Prostate gland (tissue), 2 donors: Measurements from ENCODE around the gene PPP2R5E. TPM values are rescaled to one million over a fixed set of nuclear protein-coding genes. Genes with fewer than 3 reads are reported as not detected.

Source experiments
- DNase-seq: peaks from one replicate; pipeline ENCODE4 v3.0.0-alpha.2; 2019; ENCODE audit warnings: low spot score
- H3K27ac ChIP-seq, 2 donors: fragments of 200-600 bp; sonication (generic); 2 replicates each; pipeline ENCODE4 v1.5.1; 2017 to 2019
- H3K27me3 ChIP-seq: fragments of 200-600 bp; sonication (generic); replicated peaks from 2 replicates; pipeline ENCODE4 v1.5.1; 2019; ENCODE audit not compliant: insufficient read depth
- H3K36me3 ChIP-seq, 2 donors: fragments of 200-600 bp; sonication (generic); 1 replicate in 1 of 2; 2 replicates in 1 of 2; pipeline versions ENCODE4 v1.5.1 to v1.8.1; 2017 to 2019
- H3K4me1 ChIP-seq: fragments of 200-600 bp; sonication (generic); replicated peaks from 2 replicates; pipeline ENCODE4 v1.5.1; 2019
- H3K4me3 ChIP-seq, 2 donors: fragments of 200-600 bp; sonication (generic); 2 replicates each; pipeline ENCODE4 v1.5.1; 2017 to 2019
- H3K9me3 ChIP-seq: fragments of 200-600 bp; sonication (generic); 2 replicates; pipeline ENCODE4 v1.5.1; 2017
- CTCF ChIP-seq, 4 experiments: fragments of 200-600 bp in 2 of 4; fragments of 450-650 bp in 2 of 4; sonication (generic) in 2 of 4; IDR thresholded peaks; 1 replicate in 3 of 4; 2 replicates in 1 of 4; pipeline ENCODE4 v1.5.1; 2016 to 2019; ENCODE audit warnings: antibody characterized with exemption in 4 of 4, mild to moderate bottlenecking in 2 of 4, moderate library complexity in 2 of 4
- POLR2A ChIP-seq: fragments of 450-650 bp; IDR thresholded peaks from one replicate; pipeline ENCODE4 v1.6.1; 2016; ENCODE audit warnings: antibody characterized with exemption, mild to moderate bottlenecking
- POLR2AphosphoS5 ChIP-seq: sonication (generic); formaldehyde crosslinking; IDR thresholded peaks from one replicate; pipeline ENCODE4 v1.6.1; 2017; ENCODE audit warnings: antibody characterized with exemption
- WGBS: methylation state at CpG from one replicate; pipeline ENCODE4 v1.1.5; 2018; 5-methylcytosine and 5-hydroxymethylcytosine counted together
- intact Hi-C: fragments of 100-400 bp; cut with DNase I; formaldehyde crosslinking; loops from one replicate; pipeline ENCODE4 v1.14.2; 2022
- total RNA-seq, 2 donors: library from RNA; depleted of rRNA; stranded (reverse); fragments of >200 nt; gene quantifications; one replicate each; pipeline ENCODE4 v1.1.0, GENCODE V29; 2016

PPP2R5E gene
- total RNA-seq, 2 donors from 2014 or later: 23.5 to 30.0 TPM

GRCh38 chr14:63513756-63514155 lies 29.4 kb downstream of the PPP2R5E start:
- no peaks in the 10 kb centered on the region for H3K27me3 ChIP-seq
- TF ChIP-seq POLR2A (no peak), CTCF (IDR thresholded peaks at IDR 0.05) (no peak), POLR2AphosphoS5 (no peak)
- no peaks in the 10 kb centered on the region for H3K36me3 ChIP-seq
- no peak overlapping the region for H3K27ac ChIP-seq
- no peak for DNase-seq
- intact Hi-C loops: no loop called here
- H3K4me1 ChIP-seq: no peaks in the 10 kb centered on the region
- no peaks in the 10 kb centered on the region for H3K9me3 ChIP-seq
- 44% methylated on average over 4 of the region's 4 CpGs for WGBS
- H3K4me3 ChIP-seq: no peak overlapping the region

GRCh38 chr14:63512861-63513260 lies 30.3 kb downstream of the PPP2R5E start:
- Histone ChIP-seq H3K36me3 (no peaks in the 10 kb centered on the region), H3K27ac (no peak overlapping the region), H3K9me3 (no peaks in the 10 kb centered on the region), H3K27me3 (no peaks in the 10 kb centered on the region), H3K4me1 (no peaks in the 10 kb centered on the region), H3K4me3 (no peak overlapping the region)
- intact Hi-C loops: no loop called here
- TF ChIP-seq CTCF (IDR thresholded peaks at IDR 0.05) (no peak), POLR2AphosphoS5 (no peak), POLR2A (no peak)
- DNase-seq: no peak

GRCh38 chr14:63510538-63510937 lies 32.6 kb downstream of the PPP2R5E start:
- Histone ChIP-seq H3K27me3 (no peaks in the 10 kb centered on the region), H3K27ac (no peak overlapping the region), H3K9me3 (no peaks in the 10 kb centered on the region), H3K36me3 (no peaks in the 10 kb centered on the region), H3K4me3 (no peak overlapping the region), H3K4me1 (no peaks in the 10 kb centered on the region)
- intact Hi-C loops: no loop called here
- 77% methylated on average over 5 of the region's 5 CpGs for WGBS
- TF ChIP-seq POLR2AphosphoS5 (no peak), CTCF (IDR thresholded peaks at IDR 0.05) (no peak), POLR2A (no peak)
- no peak for DNase-seq

GRCh38 chr14:63508033-63508432 lies 35.1 kb downstream of the PPP2R5E start:
- Histone ChIP-seq H3K9me3 (no peaks in the 10 kb centered on the region), H3K36me3 (no peaks in the 10 kb centered on the region), H3K4me3 (no peak overlapping the region), H3K27ac (no peak overlapping the region), H3K4me1 (no peaks in the 10 kb centered on the region), H3K27me3 (no peaks in the 10 kb centered on the region)
- 72% methylated on average over 5 of the region's 5 CpGs for WGBS
- TF ChIP-seq CTCF (IDR thresholded peaks at IDR 0.05): no peak
- TF ChIP-seq POLR2AphosphoS5: no peak
- no peak for TF ChIP-seq POLR2A
- intact Hi-C loops: no loop called here
- DNase-seq: no peak

GRCh38 chr14:63504648-63505047 lies 38.5 kb downstream of the PPP2R5E start:
- intact Hi-C loops: no loop called here
- no peaks in the 10 kb centered on the region for H3K4me1 ChIP-seq
- H3K9me3 ChIP-seq: no peaks in the 10 kb centered on the region
- no peak for DNase-seq
- TF ChIP-seq POLR2AphosphoS5 (no peak), POLR2A (no peak), CTCF (IDR thresholded peaks at IDR 0.05) (no peak)
- no peak overlapping the region for H3K4me3 ChIP-seq
- no peak overlapping the region for H3K27ac ChIP-seq
- WGBS: 56% methylated on average over 1 of the region's 1 CpG
- H3K36me3 ChIP-seq: no peaks in the 10 kb centered on the region
- no peaks in the 10 kb centered on the region for H3K27me3 ChIP-seq
